Effector memory CD8-positive, alpha-beta T cell (primary cell): ENCODE measurements around the gene NBDY.
"Not testable (repeated sequence)": the region's sequence is repeated elsewhere in the genome, so short reads cannot be mapped to it uniquely, and the experiment has no call there.

Source experiments
- ATAC-seq: fragments of 150-1000 bp; cut with Tn5 transposase; replicated peaks from 2 replicates; pipeline ENCODE4 v1.10.0; 2021; ENCODE audit warnings: mild to moderate bottlenecking, moderate library complexity
- DNase-seq, 3 experiments: peaks; one replicate each; pipeline ENCODE4 v3.0.0; 2021
- H3K27ac Mint-ChIP-seq, 2 donors: one replicate each; pipeline ENCODE4 v1.8.0; 2022; ENCODE audit warnings: mild to moderate bottlenecking in 2 of 2, mixed read lengths in 2 of 2, moderate library complexity in 2 of 2
- H3K27me3 Mint-ChIP-seq, 2 donors: one replicate each; pipeline ENCODE4 v1.8.0; 2022; ENCODE audit warnings: mixed read lengths in 2 of 2
- H3K36me3 Mint-ChIP-seq: one replicate; pipeline ENCODE4 v1.8.0; 2022; ENCODE audit warnings: mild to moderate bottlenecking, moderate library complexity, mixed read lengths; ENCODE audit not compliant: insufficient read depth
- H3K4me1 Mint-ChIP-seq, 2 donors: one replicate each; pipeline ENCODE4 v1.8.0; 2022; ENCODE audit warnings: low read depth in 2 of 2, mixed read lengths in 2 of 2
- H3K4me3 Mint-ChIP-seq, 2 donors: one replicate each; pipeline ENCODE4 v1.8.0; 2022; ENCODE audit warnings: mild to moderate bottlenecking in 2 of 2, mixed read lengths in 2 of 2, moderate library complexity in 2 of 2
- H3K9me3 Mint-ChIP-seq, 2 donors: one replicate each; pipeline ENCODE4 v1.8.0; 2022; ENCODE audit warnings: mixed read lengths in 2 of 2
- total RNA-seq, 9 experiments: gene quantifications; one replicate each; lab custom pipeline; 2026; lab: John Stamatoyannopoulos, UW

The NBDY gene
- 8.4 to 17.6 (median 11.6) reads per million in 9 experiments for total RNA-seq

GRCh38 chrX:56729152-56729850 lies at the start of gene NBDY:
TSS of gene NBDY (plus strand) at chrX:56729243. CDS start at chrX:56729354, 111 bp downstream.
- peak; percentile 79 for ATAC-seq
- peak within 1 kb of the TSS; percentile 93 to 96 for H3K27ac Mint-ChIP-seq

GRCh38 chrX:56704530-56704929 lies 24.5 kb upstream of the NBDY start:
- not testable (repeated sequence) for H3K27me3 Mint-ChIP-seq, H3K4me1 Mint-ChIP-seq, H3K9me3 Mint-ChIP-seq

More at GRCh38 chrX:56729152-56729850, at the start of gene NBDY:
- DNase-seq, result peak; percentile 1 to 22 (median 11)
- no peaks in the 10 kb centered on the region for H3K9me3 Mint-ChIP-seq
- no peaks in the 10 kb centered on the region for H3K27me3 Mint-ChIP-seq
- peaks cover 11% of the 10 kb centered on the region for H3K36me3 Mint-ChIP-seq
- peak within 1 kb of the TSS; percentile 87 to 89 for H3K4me3 Mint-ChIP-seq
- peaks cover 4 to 14% of the 10 kb centered on the region in 2 donors for H3K4me1 Mint-ChIP-seq

GRCh38 chrX:56726605-56727004 lies 2.4 kb upstream of the NBDY start:
- DNase-seq, result peak; percentile 0 to 5 (median 2)
- Mint-ChIP-seq H3K27me3 (peaks cover 0 to 7% of the 10 kb centered on the region in 2 donors), H3K27ac (no peak overlapping the region), H3K36me3 (peaks cover 11% of the 10 kb centered on the region), H3K4me1 (peaks cover 2 to 9% of the 10 kb centered on the region in 2 donors), H3K9me3 (no peaks in the 10 kb centered on the region), H3K4me3 (no peak overlapping the region)
- peak; percentile 54 for ATAC-seq

More at GRCh38 chrX:56704530-56704929, 24.5 kb upstream of the NBDY start:
- not testable (repeated sequence) for H3K36me3 Mint-ChIP-seq, ATAC-seq, H3K4me3 Mint-ChIP-seq, DNase-seq, H3K27ac Mint-ChIP-seq

- H3K9me3 Mint-ChIP-seq, result no peaks in the 10 kb centered on the region
Observed at GRCh38 chrX:56727531-56727930, 1.5 kb upstream of the NBDY start.

GRCh38 chrX:56728321-56728720 lies 722 bp upstream of the NBDY start:
- Mint-ChIP-seq H3K27me3 (no peaks in the 10 kb centered on the region), H3K4me3 (peak overlapping the region in 1 of 2 donors; percentile 89), H3K4me1 (peaks cover 2 to 14% of the 10 kb centered on the region in 2 donors), H3K36me3 (peaks cover 11% of the 10 kb centered on the region), H3K27ac (peak overlapping the region in 1 of 2 donors; percentile 26), H3K9me3 (no peaks in the 10 kb centered on the region)
- DNase-seq, result no peak
- ATAC-seq, result no peak

More at GRCh38 chrX:56727531-56727930, 1.5 kb upstream of the NBDY start:
- peak overlapping the region in 1 of 2 donors; percentile 54 for H3K27ac Mint-ChIP-seq
- H3K4me3 Mint-ChIP-seq, result no peak overlapping the region
- H3K4me1 Mint-ChIP-seq, result peaks cover 2 to 14% of the 10 kb centered on the region in 2 donors
- H3K36me3 Mint-ChIP-seq, result peaks cover 11% of the 10 kb centered on the region
- DNase-seq, result no peak
- no peaks in the 10 kb centered on the region for H3K27me3 Mint-ChIP-seq
- ATAC-seq, result no peak

- Mint-ChIP-seq H3K27ac (peak overlapping the region; percentile 93 to 96), H3K4me3 (peak overlapping the region; percentile 87 to 89), H3K36me3 (peaks cover 11% of the 10 kb centered on the region), H3K4me1 (peaks cover 4 to 14% of the 10 kb centered on the region in 2 donors), H3K27me3 (no peaks in the 10 kb centered on the region), H3K9me3 (no peaks in the 10 kb centered on the region)
- ATAC-seq (peak; percentile 68), DNase-seq (peak in 1 of 3 experiments; percentile 3)
Observed at GRCh38 chrX:56728752-56729151, 291 bp upstream of the NBDY start.

- Mint-ChIP-seq H3K27ac (no peak overlapping the region), H3K9me3 (no peaks in the 10 kb centered on the region), H3K4me1 (peaks cover 9 to 21% of the 10 kb centered on the region in 2 donors), H3K4me3 (no peak overlapping the region), H3K27me3 (no peaks in the 10 kb centered on the region), H3K36me3 (peaks cover 17% of the 10 kb centered on the region)
- peak; percentile 50 to 57 (median 55) for DNase-seq
- ATAC-seq, result peak; percentile 55
Observed at GRCh38 chrX:56733459-56734046, 4.5 kb downstream of the NBDY start.

- ATAC-seq (no peak), DNase-seq (no peak)
- H3K27ac Mint-ChIP-seq, result peak overlapping the region in 1 of 2 donors; percentile 55
- peaks cover 9% of the 10 kb centered on the region for H3K36me3 Mint-ChIP-seq
- no peaks in the 10 kb centered on the region for H3K9me3 Mint-ChIP-seq
- H3K27me3 Mint-ChIP-seq, result no peaks in the 10 kb centered on the region
- H3K4me1 Mint-ChIP-seq, result peaks cover 11 to 25% of the 10 kb centered on the region in 2 donors
- no peak overlapping the region for H3K4me3 Mint-ChIP-seq
Observed at GRCh38 chrX:56736219-56736618, 7.2 kb downstream of the NBDY start.

GRCh38 chrX:56738670-56739069 lies 9.6 kb downstream of the NBDY start:
- Mint-ChIP-seq H3K36me3 (peaks cover 9% of the 10 kb centered on the region), H3K4me3 (no peak overlapping the region), H3K27ac (peak overlapping the region in 1 of 2 donors; percentile 75), H3K4me1 (peaks cover 12 to 27% of the 10 kb centered on the region in 2 donors), H3K27me3 (no peaks in the 10 kb centered on the region), H3K9me3 (no peaks in the 10 kb centered on the region)
- no peak for DNase-seq
- no peak for ATAC-seq

- ATAC-seq, result no peak
- no peaks in the 10 kb centered on the region for H3K27me3 Mint-ChIP-seq
- no peak overlapping the region for H3K27ac Mint-ChIP-seq
- DNase-seq, result no peak
- H3K36me3 Mint-ChIP-seq, result no peaks in the 10 kb centered on the region
- H3K9me3 Mint-ChIP-seq, result no peaks in the 10 kb centered on the region
- peaks cover 16 to 31% of the 10 kb centered on the region in 2 donors for H3K4me1 Mint-ChIP-seq
- no peak overlapping the region for H3K4me3 Mint-ChIP-seq
Observed at GRCh38 chrX:56744996-56745395, 16.0 kb downstream of the NBDY start.

- DNase-seq (no peak), ATAC-seq (no peak)
- Mint-ChIP-seq H3K9me3 (no peaks in the 10 kb centered on the region), H3K4me1 (peaks cover 21 to 37% of the 10 kb centered on the region in 2 donors), H3K36me3 (no peaks in the 10 kb centered on the region), H3K27me3 (no peaks in the 10 kb centered on the region), H3K4me3 (no peak overlapping the region), H3K27ac (no peak overlapping the region)
Observed at GRCh38 chrX:56746996-56747395, 18.0 kb downstream of the NBDY start.

GRCh38 chrX:56751071-56751470 lies 22.0 kb downstream of the NBDY start:
- Mint-ChIP-seq H3K4me1 (peaks cover 24 to 31% of the 10 kb centered on the region in 2 donors), H3K36me3 (no peaks in the 10 kb centered on the region), H3K4me3 (no peak overlapping the region), H3K27me3 (no peaks in the 10 kb centered on the region), H3K9me3 (no peaks in the 10 kb centered on the region), H3K27ac (peak overlapping the region in 1 of 2 donors; percentile 74)
- ATAC-seq (no peak), DNase-seq (no peak)

- H3K36me3 Mint-ChIP-seq, result no peaks in the 10 kb centered on the region
- no peaks in the 10 kb centered on the region for H3K9me3 Mint-ChIP-seq
- no peak overlapping the region for H3K4me3 Mint-ChIP-seq
- H3K27ac Mint-ChIP-seq, result peak overlapping the region in 1 of 2 donors; percentile 49
- no peaks in the 10 kb centered on the region for H3K27me3 Mint-ChIP-seq
- H3K4me1 Mint-ChIP-seq, result peaks cover 24 to 25% of the 10 kb centered on the region in 2 donors
- DNase-seq (no peak), ATAC-seq (no peak)
Observed at GRCh38 chrX:56757327-56757726, 28.3 kb downstream of the NBDY start.

GRCh38 chrX:56758456-56758855 lies 29.4 kb downstream of the NBDY start:
- DNase-seq (no peak), ATAC-seq (no peak)
- Mint-ChIP-seq H3K9me3 (no peaks in the 10 kb centered on the region), H3K27me3 (no peaks in the 10 kb centered on the region), H3K4me1 (peaks cover 25% of the 10 kb centered on the region in 2 donors), H3K27ac (peak overlapping the region in 1 of 2 donors; percentile 47), H3K36me3 (no peaks in the 10 kb centered on the region), H3K4me3 (no peak overlapping the region)
